ENCODE results near the gene IRF7. TPM values are rescaled to one million over a fixed set of nuclear protein-coding genes. Genes with fewer than 3 reads are reported as not detected.

Gene IRF7
- total RNA-seq, 1 donor from 2014 or later, result 74.1 TPM

GRCh38 chr11:573146-573759, 42.5 kb downstream of the IRF7 start:
- H3K4me1 Mint-ChIP-seq, result peaks cover 22% of the 10 kb centered on the region
- ChIA-PET CTCF (no interaction called here), POLR2A (no interaction called here)
- H3K36me3 Mint-ChIP-seq (ENCODE audit: low read depth), result peaks cover 5% of the 10 kb centered on the region
- ATAC-seq (ENCODE audit: low read depth) (no peak), DNase-seq (no peak)
- no peak overlapping the region for H3K27ac Mint-ChIP-seq
- H3K27me3 Mint-ChIP-seq, result peaks cover 10% of the 10 kb centered on the region
- intact Hi-C loops (cut with micrococcal nuclease), result no loop called here
- no peak for TF ChIP-seq CTCF (IDR thresholded peaks at IDR 0.05)
- no peak overlapping the region for H3K4me3 Mint-ChIP-seq
- H3K9me3 Mint-ChIP-seq, result no peaks in the 10 kb centered on the region

DNA sequence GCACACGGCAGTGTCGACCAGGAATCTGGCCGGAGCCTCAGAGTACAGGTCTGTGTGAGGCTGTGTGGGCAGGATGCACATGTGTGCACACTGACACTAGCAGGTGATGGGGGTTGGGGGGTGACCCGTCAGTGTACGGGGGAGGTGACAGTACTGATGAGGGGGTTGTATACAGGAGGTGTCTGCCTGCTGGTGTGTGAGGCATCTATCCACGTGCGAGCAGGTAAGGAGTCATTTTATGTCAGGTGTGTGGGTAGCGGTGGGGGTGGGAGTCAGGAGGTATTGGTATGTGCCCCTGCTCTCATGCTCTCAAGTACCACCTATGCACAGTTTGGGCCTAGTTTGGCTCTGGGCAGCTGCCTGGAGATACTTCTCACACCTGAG, 44.0 kb downstream of the IRF7 start:
- ChIA-PET CTCF (no interaction called here), POLR2A (no interaction called here)
- H3K4me1 Mint-ChIP-seq, result peaks cover 12% of the 10 kb centered on the region
- H3K27me3 Mint-ChIP-seq, result peaks cover 10% of the 10 kb centered on the region
- H3K36me3 Mint-ChIP-seq (ENCODE audit: low read depth), result peaks cover 3% of the 10 kb centered on the region
- no peak for DNase-seq
- H3K27ac Mint-ChIP-seq, result no peak overlapping the region
- H3K4me3 Mint-ChIP-seq, result no peak overlapping the region
- H3K9me3 Mint-ChIP-seq, result no peaks in the 10 kb centered on the region
- no peak for TF ChIP-seq CTCF (IDR thresholded peaks at IDR 0.05)
- intact Hi-C loops (cut with micrococcal nuclease), result no loop called here
- ATAC-seq (ENCODE audit: low read depth), result no peak

- H3K9me3 Mint-ChIP-seq, result no peaks in the 10 kb centered on the region
- CTCF ChIA-PET, result interaction anchor here (1.9 kb wide), 1 partner anchor 14 kb away, joined by 6 read pairs; no protein-coding TSS in a partner anchor
- intact Hi-C loops (cut with micrococcal nuclease), result loop anchor here (2.0 kb wide), 6 partner anchors 33 to 227 kb away; partner anchors contain the start of genes LRRC56 and RNH1
- POLR2A ChIA-PET, result interaction anchor here (0.6 to 1.9 kb wide), 4 partner anchors 14 to 240 kb away, joined by 3 to 7 read pairs (median 6); partner anchors contain the start of genes IRF7 and RPLP2
- H3K27ac Mint-ChIP-seq, result peak overlapping the region; percentile 41
- H3K4me3 Mint-ChIP-seq, result peak overlapping the region; percentile 79
- peaks cover 3% of the 10 kb centered on the region for H3K27me3 Mint-ChIP-seq
- DNase-seq, result no peak
- TF ChIP-seq CTCF (IDR thresholded peaks at IDR 0.05), result no peak
- peaks cover 7% of the 10 kb centered on the region for H3K4me1 Mint-ChIP-seq
- ATAC-seq (ENCODE audit: low read depth), result no peak
- no peaks in the 10 kb centered on the region for H3K36me3 Mint-ChIP-seq (ENCODE audit: low read depth)
Observed at GRCh38 chr11:569158-569885, 46.4 kb downstream of the IRF7 start.

DNA sequence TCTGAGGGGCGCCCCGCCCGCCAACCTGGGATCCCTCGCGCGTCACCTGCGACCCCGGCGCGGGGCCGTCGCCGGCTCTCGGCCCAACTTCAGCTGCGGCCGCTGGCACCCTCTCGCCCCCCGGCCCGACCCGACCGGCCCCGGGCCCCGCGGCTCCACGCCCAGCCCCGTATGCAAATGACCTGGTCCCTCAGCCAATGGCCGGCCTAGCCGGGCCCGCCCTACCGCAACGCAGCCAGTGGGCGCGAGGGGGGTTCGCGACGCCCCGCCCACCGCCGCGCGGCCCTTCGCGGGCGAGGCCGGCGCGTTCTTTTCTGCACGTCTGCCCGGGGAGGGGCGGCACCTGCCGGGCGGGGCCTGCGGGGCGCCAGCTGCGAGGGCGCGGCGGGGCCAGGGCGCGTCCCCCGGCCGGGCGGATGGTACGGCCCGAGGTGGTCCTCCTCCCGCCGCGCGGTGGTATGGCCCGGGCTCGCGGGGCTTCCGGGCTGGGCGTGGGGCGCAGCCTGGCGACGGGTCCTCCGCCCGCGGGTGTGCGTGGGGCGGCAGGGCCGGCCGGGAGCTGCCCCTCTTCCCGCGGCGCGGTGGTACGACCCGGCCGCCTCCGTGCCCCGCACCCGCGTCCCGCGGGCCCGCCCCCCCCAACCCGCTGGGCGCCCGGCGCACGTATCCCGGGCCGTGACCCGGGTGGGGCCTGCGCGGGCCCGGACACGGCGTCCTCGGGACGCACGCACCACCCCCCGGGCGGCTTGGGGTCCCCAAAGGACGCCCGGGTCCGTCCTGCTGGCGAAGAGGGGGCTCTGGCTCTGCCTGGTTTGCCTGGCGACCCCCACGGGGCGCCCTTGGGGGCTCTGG, 47.2 kb downstream of the IRF7 start:
- ATAC-seq (ENCODE audit: low read depth) (peak; percentile 93), DNase-seq (peak; percentile 96)
- ChIA-PET CTCF (interaction anchor here (1.9 kb wide), 1 partner anchor 14 kb away, joined by 6 read pairs; no protein-coding TSS in a partner anchor), POLR2A (interaction anchor here (0.6 to 1.9 kb wide), 7 partner anchors 14 to 241 kb away, joined by 3 to 9 read pairs (median 5); partner anchors contain the start of genes HRAS, IRF7, LRRC56 and RNH1)
- H3K4me1 Mint-ChIP-seq, result peaks cover 7% of the 10 kb centered on the region
- H3K36me3 Mint-ChIP-seq (ENCODE audit: low read depth), result peaks cover 4% of the 10 kb centered on the region
- intact Hi-C loops (cut with micrococcal nuclease), result loop anchor here (1.0 to 2.0 kb wide), 8 partner anchors 8 to 228 kb away; partner anchors contain the start of genes LMNTD2, LRRC56, PHRF1 and RASSF7
- TF ChIP-seq CTCF (IDR thresholded peaks at IDR 0.05), result no peak
- peak overlapping the region; percentile 41 for H3K27ac Mint-ChIP-seq
- H3K27me3 Mint-ChIP-seq, result no peaks in the 10 kb centered on the region
- H3K9me3 Mint-ChIP-seq, result no peaks in the 10 kb centered on the region
- H3K4me3 Mint-ChIP-seq, result peak overlapping the region; percentile 79

All from activated B cell treated with CpG ODN at 0.5 μM for 24 hours (primary cell).